NCI-H2029 (cell line): Measurements from ENCODE around the gene GTPBP2.
A peak's percentile ranks its signal among the peaks of the same experiment; 100 is the strongest.
"Not testable (repeated sequence)": the region's sequence is repeated elsewhere in the genome, so short reads cannot be mapped to it uniquely, and the experiment has no call there.

Source experiments
- DNase-seq: peaks from one replicate; lab custom pipeline; 2025; lab: John Stamatoyannopoulos, UW

Gene GTPBP2

GRCh38 chr6:43629104-43629504 is at the start of gene GTPBP2:
Gene GTPBP2 (minus strand): TSS chr6:43629264. CDS start chr6:43629162, 102 bp downstream.
- peak; percentile 98 for DNase-seq

GRCh38 chr6:43678341-43678740 is 49.3 kb upstream of the GTPBP2 start:
- no peak for DNase-seq

- DNase-seq: no peak
Observed at GRCh38 chr6:43677759-43678158, 48.7 kb upstream of the GTPBP2 start.

GRCh38 chr6:43676962-43677606 is 48.0 kb upstream of the GTPBP2 start:
- no peak for DNase-seq

- DNase-seq: no peak
Observed at GRCh38 chr6:43674921-43675320, 45.9 kb upstream of the GTPBP2 start.

- no peak for DNase-seq
Observed at GRCh38 chr6:43674291-43674690, 45.2 kb upstream of the GTPBP2 start.

GRCh38 chr6:43673444-43674084 is 44.5 kb upstream of the GTPBP2 start:
- DNase-seq: no peak

- DNase-seq: no peak
Observed at GRCh38 chr6:43671801-43672690, 43.0 kb upstream of the GTPBP2 start.

- no peak for DNase-seq
Observed at GRCh38 chr6:43671011-43671800, 42.1 kb upstream of the GTPBP2 start.

GRCh38 chr6:43670623-43670986 is 41.5 kb upstream of the GTPBP2 start:
- no peak for DNase-seq

- no peak for DNase-seq
Observed at GRCh38 chr6:43669922-43670622, 41.0 kb upstream of the GTPBP2 start.

- no peak for DNase-seq
Observed at GRCh38 chr6:43669050-43669921, 40.2 kb upstream of the GTPBP2 start.

GRCh38 chr6:43668151-43669028 is 39.3 kb upstream of the GTPBP2 start:
- DNase-seq: peak; percentile 78

GRCh38 chr6:43667245-43668150 is 38.4 kb upstream of the GTPBP2 start:
- peak; percentile 63 for DNase-seq

GRCh38 chr6:43666196-43666920 is 37.3 kb upstream of the GTPBP2 start:
- no peak for DNase-seq

- DNase-seq: no peak
Observed at GRCh38 chr6:43665376-43665775, 36.3 kb upstream of the GTPBP2 start.

GRCh38 chr6:43662948-43663347 is 33.9 kb upstream of the GTPBP2 start:
- not testable (repeated sequence) for DNase-seq

GRCh38 chr6:43658161-43658560 is 29.1 kb upstream of the GTPBP2 start:
- DNase-seq: no peak
